ENCODE results near the gene FBXW4. TPM values are rescaled to one million over a fixed set of nuclear protein-coding genes. Genes with fewer than 3 reads are reported as not detected.

FBXW4 gene
- total and polyA plus RNA-seq, 2 experiments from 2014 or later = 15.5 to 32.7 TPM

DNA sequence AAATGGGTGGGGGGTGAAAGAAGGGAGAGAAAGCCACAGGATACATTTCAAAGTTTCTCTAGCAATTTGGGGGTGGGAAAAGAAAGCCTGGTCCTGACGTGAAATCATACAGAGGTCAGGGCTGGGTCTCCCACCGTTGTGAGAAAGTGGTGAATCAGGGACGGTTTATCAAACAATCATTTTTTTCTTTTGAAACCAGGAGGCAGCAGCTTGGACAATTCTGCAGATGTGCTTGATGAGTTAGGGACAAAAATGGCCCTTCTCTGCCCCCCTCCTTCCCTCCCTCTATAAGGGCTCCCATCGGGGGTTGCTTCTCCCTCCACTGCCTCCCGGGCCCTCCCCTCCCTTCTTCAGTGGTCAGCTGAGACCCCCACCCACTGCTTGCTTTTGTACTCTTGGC lies 43.6 kb downstream of the FBXW4 start:
- DNase-seq (ENCODE audit: low spot score) = no peak
- H3K4me2 ChIP-seq = no peak overlapping the region

GRCh38 chr10:101650863-101651262 lies 44.1 kb downstream of the FBXW4 start:
- Histone ChIP-seq H4K20me1 (ENCODE audit: insufficient read depth, poor library complexity, severe bottlenecking) (no peaks in the 10 kb centered on the region), H2AFZ (no peak overlapping the region), H3K27ac (no peak overlapping the region), H3K79me2 (no peaks in the 10 kb centered on the region), H3K4me1 (ENCODE audit: insufficient read depth) (no peaks in the 10 kb centered on the region), H3K36me3 (replicated peaks; ENCODE audit: insufficient read depth, low read depth) (no peaks in the 10 kb centered on the region), H3K9me3 (ENCODE audit: low read depth) (no peaks in the 10 kb centered on the region), H3K27me3 (no peaks in the 10 kb centered on the region), H3K4me3 (no peak overlapping the region), H3K9me2 (replicated peaks; ENCODE audit: insufficient read depth) (no peaks in the 10 kb centered on the region), H3K4me2 (no peak overlapping the region)
- no peak for DNase-seq (ENCODE audit: low spot score)
- TF ChIP-seq, protein P1, sequence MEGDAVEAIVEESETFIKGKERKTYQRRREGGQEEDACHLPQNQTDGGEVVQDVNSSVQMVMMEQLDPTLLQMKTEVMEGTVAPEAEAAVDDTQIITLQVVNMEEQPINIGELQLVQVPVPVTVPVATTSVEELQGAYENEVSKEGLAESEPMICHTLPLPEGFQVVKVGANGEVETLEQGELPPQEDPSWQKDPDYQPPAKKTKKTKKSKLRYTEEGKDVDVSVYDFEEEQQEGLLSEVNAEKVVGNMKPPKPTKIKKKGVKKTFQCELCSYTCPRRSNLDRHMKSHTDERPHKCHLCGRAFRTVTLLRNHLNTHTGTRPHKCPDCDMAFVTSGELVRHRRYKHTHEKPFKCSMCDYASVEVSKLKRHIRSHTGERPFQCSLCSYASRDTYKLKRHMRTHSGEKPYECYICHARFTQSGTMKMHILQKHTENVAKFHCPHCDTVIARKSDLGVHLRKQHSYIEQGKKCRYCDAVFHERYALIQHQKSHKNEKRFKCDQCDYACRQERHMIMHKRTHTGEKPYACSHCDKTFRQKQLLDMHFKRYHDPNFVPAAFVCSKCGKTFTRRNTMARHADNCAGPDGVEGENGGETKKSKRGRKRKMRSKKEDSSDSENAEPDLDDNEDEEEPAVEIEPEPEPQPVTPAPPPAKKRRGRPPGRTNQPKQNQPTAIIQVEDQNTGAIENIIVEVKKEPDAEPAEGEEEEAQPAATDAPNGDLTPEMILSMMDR (IDR thresholded peaks at IDR 0.05; ENCODE audit: poor library complexity) = no peak
- TF ChIP-seq EZH2phosphoT487 (IDR thresholded peaks at IDR 0.05; ENCODE audit: low read depth, severe bottlenecking, unreplicated experiment) (no peak), EZH2 (IDR thresholded peaks at IDR 0.05; ENCODE audit: borderline replicate concordance) (no peak)
- 97% methylated on average over 15 of the region's 15 CpGs for WGBS (ENCODE audit: low lambda C conversion rate, missing lambda C conversion rate)

More for the DNA sequence above, 43.6 kb downstream of the FBXW4 start:
- Histone ChIP-seq H3K27me3 (no peaks in the 10 kb centered on the region), H2AFZ (no peak overlapping the region), H3K79me2 (no peaks in the 10 kb centered on the region), H3K9me2 (replicated peaks; ENCODE audit: insufficient read depth) (no peaks in the 10 kb centered on the region), H3K27ac (no peak overlapping the region), H3K9me3 (ENCODE audit: low read depth) (no peaks in the 10 kb centered on the region), H3K4me3 (no peak overlapping the region), H3K36me3 (replicated peaks; ENCODE audit: insufficient read depth, low read depth) (no peaks in the 10 kb centered on the region), H3K4me1 (ENCODE audit: insufficient read depth) (no peaks in the 10 kb centered on the region), H4K20me1 (ENCODE audit: insufficient read depth, poor library complexity, severe bottlenecking) (no peaks in the 10 kb centered on the region)
- 88% methylated on average over 5 of the region's 5 CpGs for WGBS (ENCODE audit: low lambda C conversion rate, missing lambda C conversion rate)
- TF ChIP-seq EZH2 (IDR thresholded peaks at IDR 0.05; ENCODE audit: borderline replicate concordance) (no peak), EZH2phosphoT487 (IDR thresholded peaks at IDR 0.05; ENCODE audit: low read depth, severe bottlenecking, unreplicated experiment) (no peak)
- TF ChIP-seq, protein P1 (IDR thresholded peaks at IDR 0.05; ENCODE audit: poor library complexity) = no peak

- no peaks in the 10 kb centered on the region for H3K27me3 ChIP-seq
- H3K4me3 ChIP-seq = no peak overlapping the region
- H2AFZ ChIP-seq = no peak overlapping the region
- no peak overlapping the region for H3K4me2 ChIP-seq
- H3K9me3 ChIP-seq (ENCODE audit: low read depth) = no peaks in the 10 kb centered on the region
- H3K4me1 ChIP-seq (ENCODE audit: insufficient read depth) = no peaks in the 10 kb centered on the region
- TF ChIP-seq EZH2 (IDR thresholded peaks at IDR 0.05; ENCODE audit: borderline replicate concordance) (no peak), EZH2phosphoT487 (IDR thresholded peaks at IDR 0.05; ENCODE audit: low read depth, severe bottlenecking, unreplicated experiment) (no peak)
- TF ChIP-seq, protein P1 (IDR thresholded peaks at IDR 0.05; ENCODE audit: poor library complexity) = no peak
- WGBS (ENCODE audit: low lambda C conversion rate, missing lambda C conversion rate) = 94% methylated on average over 5 of the region's 5 CpGs
- DNase-seq (ENCODE audit: low spot score) = no peak
- no peaks in the 10 kb centered on the region for H3K79me2 ChIP-seq
- H3K36me3 ChIP-seq (replicated peaks; ENCODE audit: insufficient read depth, low read depth) = no peaks in the 10 kb centered on the region
- no peak overlapping the region for H3K27ac ChIP-seq
- no peaks in the 10 kb centered on the region for H3K9me2 ChIP-seq (replicated peaks; ENCODE audit: insufficient read depth)
- no peaks in the 10 kb centered on the region for H4K20me1 ChIP-seq (ENCODE audit: insufficient read depth, poor library complexity, severe bottlenecking)
Measured at GRCh38 chr10:101649525-101650085, 45.4 kb downstream of the FBXW4 start.

Measured in hepatocyte (in vitro differentiated cells).